Erythroblast (primary cell): Measurements from ENCODE around the gene TRPV4.

Experiments used
- GATA1 ChIP-seq: IDR thresholded peaks from 2 replicates; pipeline ENCODE4 v1.6.1; 2011; ENCODE audit warnings: low read depth, mild to moderate bottlenecking, control low read depth, low read length, moderate library complexity
- POLR2A ChIP-seq: IDR thresholded peaks from 2 replicates; pipeline ENCODE4 v1.6.1; 2011; ENCODE audit warnings: mild to moderate bottlenecking, low read length

- TF ChIP-seq POLR2A (no peak), GATA1 (no peak)
These were observed 64.1 kb downstream of the TRPV4 start for GRCh38 chr12:109768901-109769670.
